GM12878 (cell line): Measurements from ENCODE around the gene TRIP12. TPM values are rescaled to one million over a fixed set of nuclear protein-coding genes. Genes with fewer than 3 reads are reported as not detected.

Source experiments
- ATAC-seq: fragments of 200-7000 bp; cut with Tn5 transposase; 3 replicates; pipeline ENCODE4 v1.9.1; 2020; ENCODE audit warnings: mild to moderate bottlenecking, moderate library complexity
- BruUV-seq: library from RNA; stranded (reverse); fragments of 400-500 nt; replicated peaks from 2 replicates; lab custom pipeline; 2021; lab: Mats Ljungman, UMichigan
- CTCF ChIA-PET: fragments of 300-600 bp; sonication (Branson Sonifier 250); formaldehyde crosslinking; extraction: SDS; loops from one replicate; lab custom pipeline; 2021; ENCODE audit warnings: inconsistent platforms; lab: Yijun Ruan, JAX
- POLR2A ChIA-PET: fragments of 350-600 bp; formaldehyde crosslinking; extraction: SDS; loops from one replicate; lab custom pipeline; 2021; ENCODE audit warnings: inconsistent platforms; lab: Charles Lee
- RAD21 ChIA-PET: fragments of 300-600 bp; sonication (Branson Sonifier 250); formaldehyde crosslinking; loops from one replicate; lab custom pipeline; 2023; ENCODE audit warnings: antibody characterized with exemption; ENCODE audit not compliant: unreplicated experiment; lab: Charles Lee
- SMC1A ChIA-PET: fragments of 300-600 bp; sonication (Branson Sonifier 250); formaldehyde crosslinking; loops from one replicate; lab custom pipeline; 2023; ENCODE audit not compliant: unreplicated experiment, uncharacterized antibody; lab: Charles Lee
- DNase-seq: peaks from one replicate; pipeline ENCODE4 v3.0.0-alpha.2; 2011; ENCODE audit warnings: low read depth, low spot score
- FAIRE-seq: peaks from 3 replicates; lab custom pipeline; 2011; peaks lifted over from hg19 to GRCh38; lab: Jason Lieb, UNC
- H2AFZ ChIP-seq: 2 replicates; pipeline ENCODE4 v1.6.0; 2011; ENCODE audit warnings: low read depth, low read length, control low read depth; ENCODE audit not compliant: control insufficient read depth
- H3K27ac ChIP-seq: 2 replicates; pipeline ENCODE4 v1.5.1; 2011; ENCODE audit warnings: control low read depth; ENCODE audit not compliant: control insufficient read depth, insufficient read depth
- H3K27me3 ChIP-seq, 2 experiments: replicated peaks in 1 of 2; 2 replicates each; pipeline versions ENCODE4 v1.6.0 to v1.6.1; 2011; ENCODE audit warnings: low read length in 1 of 2; ENCODE audit not compliant: control insufficient read depth in 2 of 2, insufficient read depth in 2 of 2
- H3K36me3 ChIP-seq, 2 experiments: 2 replicates each; pipeline ENCODE4 v1.5.1; 2011; ENCODE audit warnings: low read length in 1 of 2; ENCODE audit not compliant: control insufficient read depth in 2 of 2, insufficient read depth in 2 of 2
- H3K4me1 ChIP-seq: 2 replicates; pipeline ENCODE4 v1.6.1; 2011; ENCODE audit warnings: mild to moderate bottlenecking, low read length, moderate library complexity, mixed read lengths; ENCODE audit not compliant: control insufficient read depth, insufficient read depth
- H3K4me2 ChIP-seq: 2 replicates; pipeline ENCODE4 v1.6.0; 2011; ENCODE audit warnings: control low read depth; ENCODE audit not compliant: control insufficient read depth, insufficient read depth
- H3K4me3 ChIP-seq: fragments of 200-600 bp; sonication (generic); 2 replicates; pipeline ENCODE4 v1.5.1; 2016
- H3K79me2 ChIP-seq: 2 replicates; pipeline ENCODE4 v1.6.0; 2011; ENCODE audit warnings: low read length; ENCODE audit not compliant: control insufficient read depth, insufficient read depth
- H3K9ac ChIP-seq: 2 replicates; pipeline ENCODE4 v1.8.0; 2011; ENCODE audit warnings: low read length, control low read depth, mixed read lengths; ENCODE audit not compliant: control insufficient read depth, insufficient read depth
- H3K9me3 ChIP-seq: replicated peaks from 3 replicates; pipeline ENCODE4 v1.5.1; 2011; ENCODE audit warnings: mild to moderate bottlenecking, low read length; ENCODE audit not compliant: control insufficient read depth, insufficient read depth
- H4K20me1 ChIP-seq: 2 replicates; pipeline ENCODE4 v1.6.0; 2011; ENCODE audit not compliant: control insufficient read depth, insufficient read depth
- BCLAF1 ChIP-seq: fragments of 450-650 bp; IDR thresholded peaks from 2 replicates; pipeline ENCODE4 v1.6.1; 2017; ENCODE audit warnings: antibody characterized with exemption, mild to moderate bottlenecking, moderate library complexity
- CREM ChIP-seq: IDR thresholded peaks from 2 replicates; pipeline ENCODE4 v1.6.1; 2014; ENCODE audit warnings: antibody characterized with exemption, low read depth
- FOXM1 ChIP-seq: IDR thresholded peaks from 2 replicates; pipeline ENCODE4 v1.6.1; 2012; ENCODE audit warnings: low read depth, mild to moderate bottlenecking, inconsistent platforms, low read length, moderate library complexity
- HDGF ChIP-seq: fragments of 450-650 bp; IDR thresholded peaks from 2 replicates; pipeline ENCODE4 v1.6.1; 2016; ENCODE audit warnings: antibody characterized with exemption
- MTA2 ChIP-seq: fragments of 450-650 bp; IDR thresholded peaks from 2 replicates; pipeline ENCODE4 v1.6.1; 2016; ENCODE audit warnings: low read depth, mild to moderate bottlenecking, moderate library complexity
- MTA3 ChIP-seq: IDR thresholded peaks from 2 replicates; pipeline ENCODE4 v1.6.1; 2012; ENCODE audit warnings: low read length, inconsistent platforms, borderline replicate concordance
- SMC3 ChIP-seq: IDR thresholded peaks from 2 replicates; pipeline ENCODE4 v1.6.1; 2011; ENCODE audit warnings: low read length, improper control_type of control experiment, borderline replicate concordance
- ZBTB40 ChIP-seq: fragments of 450-650 bp; IDR thresholded peaks from 2 replicates; pipeline ENCODE4 v1.6.1; 2016; ENCODE audit warnings: mild to moderate bottlenecking, moderate library complexity, borderline replicate concordance
- ZSCAN29 ChIP-seq: fragments of 450-650 bp; IDR thresholded peaks from 2 replicates; pipeline ENCODE4 v1.6.1; 2017; ENCODE audit warnings: mild to moderate bottlenecking, moderate library complexity
- WGBS: methylation state at CpG from one replicate; pipeline ENCODE4 v1.1.6; 2016; ENCODE audit warnings: low lambda C conversion rate; ENCODE audit not compliant: insufficient replicate concordance, insufficient coverage; ENCODE audit errors: missing lambda C conversion rate; 5-methylcytosine and 5-hydroxymethylcytosine counted together
- in situ Hi-C: fragments of 300-500 bp; cut with MboI; formaldehyde crosslinking; loops from 9 replicates; pipeline ENCODE4 v1.14.3; 2018; ENCODE audit warnings: mixed read lengths
- intact Hi-C: fragments of 100-400 bp; cut with micrococcal nuclease; formaldehyde crosslinking; loops from one replicate; pipeline ENCODE4 v1.14.2; 2022; ENCODE audit not compliant: unreplicated experiment
- polyA plus RNA-seq, 11 experiments: library from polyadenylated mRNA; depleted of rRNA in 4 of 11; unstranded in 6 of 11; stranded (reverse) in 5 of 11; fragments of >200 nt; fragmentation: Nextera tagmentation in 4 of 11; fragmentation: Illumina TruSeq in 1 of 11; extraction: Ambion mirVana in 4 of 11; extraction: Trizol in 1 of 11; gene quantifications; 1 replicate in 1 of 11; 2 replicates in 10 of 11; pipeline versions ENCODE4 v1.2.1 to v1.2.3, GENCODE V29; 2011 to 2016; ENCODE audit warnings: inconsistent platforms in 2 of 11, missing spikeins in 2 of 11, low read depth in 1 of 11
- total RNA-seq, 4 experiments: library from RNA; depleted of rRNA in 3 of 4; stranded (reverse); fragments of >200 nt in 3 of 4; fragmentation: Illumina TruSeq in 1 of 4; extraction: Trizol in 1 of 4; gene quantifications; 2 replicates each; pipeline versions ENCODE4 v1.2.1 to v1.2.3, GENCODE V29; 2013 to 2021

Gene TRIP12
- total and polyA plus RNA-seq, 10 of the 15 experiments (the other 5 are each of a cell fraction or from before 2014, with no cell fraction given): 23.1 to 207 (median 97.0) TPM

- Histone ChIP-seq H3K79me2 (no peaks in the 10 kb centered on the region), H3K4me2 (no peak overlapping the region), H3K9ac (no peak overlapping the region), H2AFZ (no peak overlapping the region), H3K4me1 (no peaks in the 10 kb centered on the region), H3K27ac (no peak overlapping the region), H4K20me1 (no peaks in the 10 kb centered on the region), H3K9me3 (no peaks in the 10 kb centered on the region), H3K36me3 (peaks cover 2 to 35% of the 10 kb centered on the region in 2 experiments), H3K4me3 (no peak overlapping the region), H3K27me3 (no peaks in the 10 kb centered on the region)
- in situ Hi-C loops (no loop called here), intact Hi-C loops (no loop called here)
- ATAC-seq (no peak), FAIRE-seq (no peak), DNase-seq (no peak)
- ChIA-PET POLR2A (no interaction called here), SMC1A (no interaction called here), CTCF (interaction anchor here (0.6 kb wide), 1 partner anchor 201 kb away, joined by 3 read pairs; no protein-coding TSS in a partner anchor), RAD21 (no interaction called here)
- no TSS peak for BruUV-seq
- no peak for TF ChIP-seq FOXM1
- TF ChIP-seq SMC3: no peak
- no peak for TF ChIP-seq MTA2
- 100% methylated on average over 1 of the region's 1 CpG for WGBS
Measured at GRCh38 chr2:229768235-229768634, 153.6 kb downstream of the TRIP12 start.

- Histone ChIP-seq H3K27ac (no peak overlapping the region), H2AFZ (no peak overlapping the region), H3K27me3 (no peaks in the 10 kb centered on the region), H3K79me2 (no peaks in the 10 kb centered on the region), H3K9ac (no peak overlapping the region), H3K9me3 (no peaks in the 10 kb centered on the region), H3K4me3 (no peak overlapping the region), H3K4me1 (no peaks in the 10 kb centered on the region), H3K4me2 (no peak overlapping the region), H4K20me1 (no peaks in the 10 kb centered on the region), H3K36me3 (peaks cover 0 to 21% of the 10 kb centered on the region in 2 experiments; a peak in 2 of 4 replicates)
- ATAC-seq (no peak), DNase-seq (no peak), FAIRE-seq (no peak)
- intact Hi-C loops: no loop called here
- BruUV-seq: no TSS peak
- ChIA-PET RAD21 (interaction anchor here (0.6 kb wide), 1 partner anchor 307 kb away, joined by 5 read pairs; no protein-coding TSS in a partner anchor), POLR2A (interaction anchor here (1.1 kb wide), 1 partner anchor 10 kb away, joined by 4 read pairs; no protein-coding TSS in a partner anchor), CTCF (interaction anchor here (0.6 to 2.1 kb wide), 2 partner anchors 10 to 14 kb away, joined by 3 to 5 read pairs; no protein-coding TSS in a partner anchor), SMC1A (interaction anchor here (1.1 kb wide), 1 partner anchor 15 kb away, joined by 4 read pairs; no protein-coding TSS in a partner anchor)
- in situ Hi-C loops: no loop called here
- TF ChIP-seq ZBTB40 (no peak), ZSCAN29 (no peak), HDGF (no peak), MTA3 (no peak), BCLAF1 (no peak), CREM (no peak)
Measured at GRCh38 chr2:229765721-229766120, 156.1 kb downstream of the TRIP12 start.
